Adipose tissue (tissue), 3 donors: ENCODE data around the gene ZBED1. TPM values are rescaled to one million over a fixed set of nuclear protein-coding genes. Genes with fewer than 3 reads are reported as not detected.
"Not testable (repeated sequence)": the region's sequence is repeated elsewhere in the genome, so short reads cannot be mapped to it uniquely, and the experiment has no call there.

Experiments
- H3K27ac ChIP-seq: one replicate; pipeline ENCODE4 v1.5.1; 2013; ENCODE audit warnings: low read depth, low read length
- WGBS, 3 donors: extraction: QIAGEN DNeasy Blood & Tissue Kit; methylation state at CpG; one replicate each; pipeline ENCODE4 v1.1.7; 2013; 5-methylcytosine and 5-hydroxymethylcytosine counted together
- polyA plus RNA-seq, 3 donors: library from polyadenylated mRNA; stranded (reverse); fragments of 200-250 nt; gene quantifications; one replicate each; pipeline ENCODE4 v1.2.3, GENCODE V29; 2013
- donor health status: healthy with polysubstance abuse.
- donor health status: Bipolar disorder and iron deficiency.
- donor health status: healthy.

The ZBED1 gene
- polyA plus RNA-seq, 3 donors, result 16.5 to 27.9 (median 20.5) TPM

DNA sequence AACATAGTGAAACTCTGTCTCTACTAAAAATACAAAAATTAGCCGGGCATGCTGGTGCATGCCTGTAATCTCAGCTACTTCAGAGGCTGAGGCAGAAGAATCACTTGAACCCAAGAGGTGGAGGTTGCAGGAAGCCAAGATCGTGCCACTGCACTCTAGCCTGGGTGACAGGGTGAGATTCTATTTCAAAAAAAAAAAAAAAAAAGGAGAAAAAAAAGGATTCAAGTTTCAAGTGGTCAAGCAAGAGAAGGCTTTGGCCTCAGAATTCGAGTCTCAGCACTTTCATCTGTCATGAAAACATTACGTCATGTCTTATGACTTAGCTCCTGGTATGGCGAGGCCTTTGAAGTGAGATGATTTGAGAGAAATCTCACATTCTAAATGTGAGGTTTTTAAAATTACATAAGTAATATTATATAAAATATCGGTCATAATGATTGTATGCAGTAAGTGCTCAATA is 21.2 kb upstream of the ZBED1 start:
- whole genome bisulfite sequencing, 3 donors, result 65 to 89% (median 81%) methylated on average over 6 of the region's 6 CpGs
- H3K27ac ChIP-seq, result no peak overlapping the region

DNA sequence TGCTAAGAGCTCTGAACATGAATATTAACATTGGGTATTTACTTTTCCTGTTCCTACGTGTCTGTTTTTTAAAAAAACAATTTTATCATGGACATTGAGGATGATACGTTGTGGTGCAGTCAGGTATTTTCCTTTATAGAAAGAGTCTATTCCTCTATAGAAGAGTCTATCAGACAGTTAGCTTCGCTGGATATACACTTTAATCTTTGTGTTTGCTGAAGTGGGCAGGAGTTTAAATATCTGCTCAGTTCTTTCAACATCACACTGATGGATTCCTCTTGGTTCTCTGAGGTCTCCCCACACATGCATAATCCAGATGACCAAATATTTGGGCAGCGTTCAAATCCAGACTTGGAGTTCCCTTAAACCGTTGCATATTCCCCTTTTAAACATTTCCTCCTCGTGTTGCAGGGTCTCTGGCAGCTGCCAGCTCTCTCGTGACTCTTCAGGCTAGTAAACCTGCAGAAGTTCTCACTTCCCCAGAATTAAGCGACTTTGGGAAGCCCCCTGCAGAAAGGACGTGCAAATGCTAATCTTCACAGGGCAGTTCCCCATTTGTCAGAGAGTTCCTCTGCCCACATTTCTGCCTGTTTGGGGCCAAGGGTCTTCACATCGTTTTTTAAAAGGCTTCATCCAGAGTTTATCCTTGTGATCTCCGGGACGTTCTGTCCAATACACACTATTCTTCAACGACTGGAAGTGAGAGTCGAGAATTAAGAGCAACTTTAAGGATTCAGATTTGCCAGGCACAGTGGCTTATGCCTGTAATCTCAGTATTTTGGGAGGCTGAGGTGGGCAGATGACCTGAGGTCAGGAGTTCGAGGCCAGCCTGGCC is 20.5 kb upstream of the ZBED1 start:
- WGBS, 3 donors, result 20 to 42% (median 31%) methylated on average over 15 of the region's 15 CpGs

DNA sequence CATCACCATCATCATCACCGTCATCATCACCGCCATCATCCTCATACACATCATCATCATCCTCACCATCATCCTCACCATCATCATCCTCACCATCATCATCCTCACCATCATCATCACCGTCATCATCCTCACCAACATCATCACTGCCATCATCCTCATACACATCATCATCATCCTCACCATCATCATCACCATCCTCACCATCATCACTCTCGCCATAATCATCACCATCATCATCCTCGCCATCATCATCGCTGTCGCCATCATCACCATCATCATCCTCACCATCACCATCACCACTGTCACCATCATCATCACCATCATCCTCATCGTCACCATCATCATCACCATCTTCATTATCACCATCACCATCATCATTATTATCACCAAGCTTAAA is 19.8 kb upstream of the ZBED1 start:
- no peak overlapping the region for H3K27ac ChIP-seq
- WGBS, 3 donors, result 97 to 98% (median 98%) methylated on average over 8 of the region's 8 CpGs

More for the DNA sequence above, 20.5 kb upstream of the ZBED1 start:
- H3K27ac ChIP-seq, result no peak overlapping the region

DNA sequence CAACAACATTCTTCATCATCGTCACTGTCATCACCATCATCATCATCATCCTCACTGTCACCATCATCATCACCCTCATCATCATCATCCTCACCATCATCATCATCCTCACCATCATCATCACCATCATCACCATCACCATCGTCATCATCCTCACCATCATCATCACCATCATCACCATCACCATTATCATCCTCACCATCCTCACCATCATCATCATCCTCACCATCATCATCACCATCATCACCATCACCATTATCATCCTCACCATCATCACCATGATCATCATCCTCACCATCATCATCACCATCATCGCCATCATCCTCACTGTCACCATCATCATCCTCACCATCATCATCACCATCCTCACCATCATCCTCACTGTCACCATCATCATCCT is 18.9 kb upstream of the ZBED1 start:
- WGBS, 3 donors, result 53 to 60% (median 58%) methylated on average over 3 of the region's 3 CpGs

DNA sequence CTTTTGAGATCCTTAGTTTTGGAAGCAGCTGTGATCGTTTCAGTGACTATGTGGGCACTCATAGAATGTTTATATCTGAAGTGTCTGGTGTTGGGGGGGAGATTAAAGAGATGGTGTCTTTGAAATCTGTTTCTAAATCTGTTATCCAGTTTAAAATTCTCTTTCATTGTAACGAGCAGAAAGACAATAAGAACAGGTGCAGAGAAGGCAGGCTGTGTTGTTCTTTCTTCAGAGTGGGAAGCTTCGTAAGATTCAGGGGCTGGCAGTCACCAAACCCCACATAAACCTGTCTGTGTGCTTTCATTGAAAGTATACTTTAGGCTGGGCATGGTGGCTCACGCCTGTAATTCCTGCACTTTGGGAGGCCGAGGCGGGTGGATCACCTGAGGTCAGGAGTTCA is 16.3 kb upstream of the ZBED1 start:
- no peak overlapping the region for H3K27ac ChIP-seq
- WGBS, 3 donors, result 65 to 84% (median 83%) methylated on average over 6 of the region's 6 CpGs

More for the DNA sequence above, 18.9 kb upstream of the ZBED1 start:
- H3K27ac ChIP-seq, result not testable (repeated sequence)

DNA sequence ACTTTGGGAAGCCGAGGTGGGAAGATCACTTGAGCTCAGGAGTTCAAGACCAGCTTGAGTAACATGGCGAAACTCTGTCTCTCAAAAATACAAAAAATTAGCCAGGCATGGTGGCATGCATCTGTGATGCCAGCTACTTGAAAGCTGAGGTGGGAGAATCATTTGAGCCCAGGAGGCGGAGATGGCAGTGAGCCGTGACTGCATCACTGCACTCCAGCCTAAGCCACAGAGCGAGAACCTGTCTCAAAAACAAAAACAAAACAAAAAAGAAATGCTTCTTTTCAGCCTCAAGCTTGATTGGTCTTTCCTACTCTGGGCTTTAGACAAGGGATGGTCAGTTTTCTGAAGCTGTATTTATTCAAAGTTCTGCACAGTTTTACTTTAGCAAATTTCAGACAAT is 15.8 kb upstream of the ZBED1 start:
- no peak overlapping the region for H3K27ac ChIP-seq
- WGBS, 3 donors, result 86 to 90% (median 88%) methylated on average over 5 of the region's 5 CpGs

DNA sequence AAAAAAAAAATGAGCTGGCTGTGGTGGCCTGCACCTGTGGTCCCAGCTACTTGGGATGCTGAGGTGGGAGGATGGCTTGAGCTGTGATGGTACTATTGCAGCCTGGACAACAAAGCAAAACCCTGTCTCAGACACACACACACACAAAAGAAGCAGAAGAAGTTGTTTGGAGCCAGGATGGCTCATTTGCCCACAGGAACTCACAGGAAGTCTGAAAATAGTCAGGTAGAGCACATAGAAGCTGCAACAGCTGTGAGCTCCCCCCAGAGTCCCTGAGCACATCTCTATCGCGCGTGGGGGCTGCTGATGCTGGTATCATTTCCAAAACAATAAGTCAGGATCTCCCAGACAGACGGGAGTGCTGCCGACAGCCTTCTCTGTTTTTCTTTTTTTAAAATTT is 13.4 kb upstream of the ZBED1 start:
- WGBS, 3 donors, result 34 to 62% (median 50%) methylated on average over 5 of the region's 5 CpGs
- H3K27ac ChIP-seq, result no peak overlapping the region

DNA sequence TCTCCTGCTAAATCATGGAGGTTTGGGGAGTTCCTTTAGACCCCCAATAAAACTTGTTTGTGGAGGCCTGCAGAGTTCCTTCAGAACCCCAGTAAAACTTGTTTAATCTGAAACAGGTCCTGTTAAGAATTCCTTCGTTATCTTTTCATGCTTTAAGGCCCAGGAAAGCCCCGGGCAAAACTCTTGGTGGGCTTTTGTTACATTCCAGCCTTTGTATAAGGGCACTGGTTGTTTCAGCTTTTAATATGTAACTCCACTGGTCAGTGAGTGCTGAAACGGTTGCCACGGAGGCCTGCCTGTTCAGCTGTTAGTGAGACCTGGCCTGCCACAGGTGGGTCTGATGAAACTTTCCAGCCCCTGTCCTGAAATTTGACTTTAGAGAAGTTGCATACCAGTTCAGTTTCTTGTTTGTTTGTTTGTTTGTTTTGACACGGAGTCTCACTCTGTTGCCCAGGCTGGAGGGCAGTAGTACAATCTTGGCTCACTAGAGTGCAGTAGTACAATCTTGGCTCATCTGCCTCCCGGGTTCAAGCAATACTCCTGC is 12.4 kb upstream of the ZBED1 start:
- WGBS, 3 donors, result 65 to 82% (median 66%) methylated on average over 6 of the region's 6 CpGs
- H3K27ac ChIP-seq, result no peak overlapping the region

DNA sequence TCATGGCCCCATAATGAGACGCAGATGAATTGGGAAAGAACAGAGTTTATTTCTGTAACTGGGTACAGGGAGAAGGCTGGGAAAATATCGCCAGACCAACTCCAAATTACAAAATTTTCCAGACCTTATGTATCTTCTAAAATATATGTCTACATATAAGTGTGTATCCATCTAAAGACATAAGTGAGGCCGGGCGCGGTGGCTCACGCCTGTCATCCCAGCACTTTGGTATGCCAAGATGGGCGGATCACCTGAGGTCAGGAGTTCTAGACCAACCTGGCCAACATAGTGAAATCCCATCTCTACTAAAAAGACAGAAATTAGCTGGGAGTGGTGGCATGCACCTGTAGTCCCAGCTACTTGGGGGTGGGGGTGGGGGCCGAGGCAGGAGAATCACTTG is 11.7 kb upstream of the ZBED1 start:
- WGBS, 3 donors, result 88 to 93% (median 93%) methylated on average over 8 of the region's 8 CpGs
- H3K27ac ChIP-seq, result no peak overlapping the region

DNA sequence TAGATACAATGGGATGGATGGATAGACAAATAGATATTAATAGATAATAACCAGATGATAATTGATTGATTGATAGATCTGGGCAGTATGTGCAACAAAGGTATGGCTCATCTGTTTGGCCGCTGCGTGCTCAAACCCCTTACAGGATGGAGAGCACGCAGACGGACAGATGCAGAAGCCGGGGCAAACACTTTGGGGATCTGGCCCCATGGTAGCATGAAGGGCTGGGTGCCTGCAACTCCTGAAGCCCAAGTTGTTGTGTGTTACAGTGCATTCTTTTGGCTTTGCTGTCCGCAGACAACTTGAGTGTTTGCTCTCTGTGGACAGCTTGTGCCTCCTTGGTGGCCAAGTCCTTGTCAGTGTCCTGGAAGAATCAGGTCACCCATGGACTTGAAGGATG is 10.6 kb upstream of the ZBED1 start:
- WGBS, 3 donors, result 95 to 99% (median 98%) methylated on average over 6 of the region's 6 CpGs
- no peak overlapping the region for H3K27ac ChIP-seq

DNA sequence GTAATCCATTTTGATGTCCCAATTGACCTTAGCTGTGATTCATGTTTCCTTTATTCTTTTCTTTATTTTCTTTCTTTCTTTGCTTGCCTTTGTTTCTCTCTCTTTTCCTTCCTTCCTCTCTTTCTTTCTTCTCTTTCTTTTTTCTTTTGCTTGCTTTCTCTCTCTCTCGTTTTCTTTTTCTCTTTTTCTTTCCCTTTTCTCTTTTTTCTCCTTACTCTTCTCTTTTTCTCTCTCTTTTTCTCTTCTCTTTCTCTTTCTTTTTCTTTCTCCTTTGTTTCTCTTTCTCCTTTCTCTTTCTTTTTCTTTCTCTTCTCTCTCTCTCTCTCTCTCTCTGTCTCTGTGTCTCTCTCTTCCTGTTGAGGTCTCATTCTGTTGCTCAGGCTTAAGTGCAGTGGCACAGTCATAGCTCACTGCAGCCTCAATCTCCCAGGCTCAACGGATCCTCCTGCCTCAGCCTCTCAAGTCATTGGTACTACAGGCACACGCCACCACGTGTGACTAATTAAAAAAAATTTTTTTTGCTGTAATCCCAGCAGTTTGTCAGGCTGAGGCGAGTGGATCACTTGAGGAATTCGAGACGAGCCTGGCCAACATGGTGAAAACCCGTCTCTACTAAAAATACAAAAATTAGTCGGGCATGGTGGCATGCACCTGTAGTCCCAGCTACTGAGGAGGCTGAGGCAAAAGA is 8.0 kb upstream of the ZBED1 start:
- WGBS, 3 donors, result 88% methylated on average over 9 of the region's 9 CpGs
- no peak overlapping the region for H3K27ac ChIP-seq

DNA sequence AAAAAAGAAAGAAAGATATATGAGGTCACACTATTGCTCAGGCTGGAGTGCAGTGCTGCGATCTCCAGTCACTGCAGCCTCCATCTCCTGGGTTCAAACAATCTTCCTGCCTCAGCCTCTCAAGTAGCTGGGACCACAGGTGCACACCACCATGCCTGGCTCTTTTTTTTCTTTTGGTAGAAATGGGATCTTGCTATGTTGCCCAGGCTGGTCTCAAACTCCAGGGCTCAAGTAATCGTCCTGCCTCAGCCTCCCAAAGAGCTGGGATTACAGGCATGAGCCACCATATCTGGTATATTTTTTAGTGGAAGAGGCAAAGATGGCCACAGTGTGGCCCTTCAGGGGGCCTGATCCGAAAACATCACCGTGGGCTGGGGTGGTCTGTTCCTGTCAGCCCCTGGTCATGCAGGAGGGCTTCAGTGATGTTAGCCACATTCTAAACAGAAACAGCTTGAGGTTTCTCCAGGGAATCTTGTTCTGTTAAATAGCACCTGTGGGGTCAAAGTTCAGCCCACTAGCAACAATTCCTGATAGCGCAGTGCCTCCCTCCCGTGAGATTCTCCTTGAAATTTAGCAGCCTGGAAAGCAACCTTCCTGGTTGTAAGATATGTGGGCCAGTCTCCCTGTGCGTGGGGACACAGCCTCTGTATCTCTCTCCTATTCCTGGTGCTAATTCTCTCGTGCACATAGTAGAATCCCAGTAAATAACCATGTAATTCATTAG is 7.3 kb upstream of the ZBED1 start:
- H3K27ac ChIP-seq, result no peak overlapping the region
- 47 to 71% (median 67%) methylated on average over 8 of the region's 8 CpGs for WGBS, 3 donors

DNA sequence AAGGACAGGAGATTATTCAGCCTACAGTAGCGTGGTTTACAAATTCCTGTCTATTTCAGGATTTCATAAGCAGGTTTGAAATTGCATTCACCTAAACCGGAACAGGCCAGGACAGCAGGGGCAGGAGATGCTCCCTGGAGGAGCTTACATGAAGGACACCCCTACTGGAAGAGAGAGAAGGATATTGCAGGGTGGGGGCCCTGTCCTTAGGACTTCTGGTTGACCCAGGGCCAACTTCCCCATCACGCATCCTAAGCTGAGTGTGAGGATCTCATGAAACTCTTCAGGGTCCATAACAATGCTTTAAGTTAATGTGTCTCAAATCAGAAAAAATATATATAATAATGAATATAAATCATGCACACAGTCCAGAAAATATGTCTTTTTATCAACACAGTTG is 6.4 kb upstream of the ZBED1 start:
- H3K27ac ChIP-seq, result no peak overlapping the region
- 69 to 94% (median 89%) methylated on average over 3 of the region's 3 CpGs for WGBS, 3 donors

DNA sequence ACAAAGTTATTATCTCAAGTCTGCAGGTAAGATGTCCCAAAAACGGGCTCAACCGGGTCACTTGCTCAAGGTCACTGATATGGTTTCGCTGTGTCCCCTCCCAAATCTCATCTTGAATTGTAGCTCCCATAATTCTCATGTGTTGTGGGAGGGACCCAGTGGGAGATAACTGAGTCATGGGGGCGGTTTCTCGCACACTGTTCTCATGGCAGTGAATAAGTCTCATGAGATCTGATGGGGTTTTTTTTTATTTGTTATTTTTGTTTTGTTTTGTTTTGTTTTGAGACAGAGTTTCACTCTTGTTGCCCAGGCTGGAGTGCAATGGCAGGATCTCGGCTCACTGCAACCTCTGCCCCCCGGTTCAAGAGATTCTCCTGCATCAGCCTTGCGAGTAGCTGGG is 4.6 kb upstream of the ZBED1 start:
- H3K27ac ChIP-seq, result not testable (repeated sequence)
- 70 to 92% (median 88%) methylated on average over 8 of the region's 8 CpGs for WGBS, 3 donors

DNA sequence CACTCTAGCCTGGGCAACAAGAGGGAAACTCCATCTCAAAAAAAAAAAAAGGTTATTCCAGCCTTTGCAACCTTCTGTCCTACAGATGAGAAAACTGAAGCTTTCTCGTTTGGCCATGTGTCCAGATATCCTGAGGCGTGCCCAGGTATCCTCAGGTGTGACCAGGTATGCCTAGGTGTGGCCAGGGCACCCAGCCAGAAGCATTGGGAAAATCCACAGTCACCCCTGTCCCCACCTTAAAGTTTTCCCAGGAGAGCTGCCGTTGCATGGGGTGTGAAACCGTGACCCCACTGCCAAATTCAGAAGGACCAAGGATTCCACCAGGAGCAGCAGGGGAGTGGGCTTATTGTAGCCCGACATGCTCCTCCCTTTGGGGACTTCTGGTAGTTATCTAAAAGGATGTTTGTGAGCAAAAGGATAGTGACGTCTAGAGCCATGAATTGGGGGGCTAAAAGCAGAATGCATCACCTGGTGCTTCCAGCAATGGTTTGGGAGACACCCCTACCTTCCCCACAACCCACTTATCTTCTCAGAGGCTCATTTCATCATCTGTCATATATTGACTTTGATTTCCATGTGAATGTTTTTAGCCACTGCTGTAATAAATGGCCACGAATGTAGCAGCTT is 4.0 kb upstream of the ZBED1 start:
- H3K27ac ChIP-seq, result no peak overlapping the region
- 51 to 74% (median 68%) methylated on average over 7 of the region's 7 CpGs for WGBS, 3 donors

DNA sequence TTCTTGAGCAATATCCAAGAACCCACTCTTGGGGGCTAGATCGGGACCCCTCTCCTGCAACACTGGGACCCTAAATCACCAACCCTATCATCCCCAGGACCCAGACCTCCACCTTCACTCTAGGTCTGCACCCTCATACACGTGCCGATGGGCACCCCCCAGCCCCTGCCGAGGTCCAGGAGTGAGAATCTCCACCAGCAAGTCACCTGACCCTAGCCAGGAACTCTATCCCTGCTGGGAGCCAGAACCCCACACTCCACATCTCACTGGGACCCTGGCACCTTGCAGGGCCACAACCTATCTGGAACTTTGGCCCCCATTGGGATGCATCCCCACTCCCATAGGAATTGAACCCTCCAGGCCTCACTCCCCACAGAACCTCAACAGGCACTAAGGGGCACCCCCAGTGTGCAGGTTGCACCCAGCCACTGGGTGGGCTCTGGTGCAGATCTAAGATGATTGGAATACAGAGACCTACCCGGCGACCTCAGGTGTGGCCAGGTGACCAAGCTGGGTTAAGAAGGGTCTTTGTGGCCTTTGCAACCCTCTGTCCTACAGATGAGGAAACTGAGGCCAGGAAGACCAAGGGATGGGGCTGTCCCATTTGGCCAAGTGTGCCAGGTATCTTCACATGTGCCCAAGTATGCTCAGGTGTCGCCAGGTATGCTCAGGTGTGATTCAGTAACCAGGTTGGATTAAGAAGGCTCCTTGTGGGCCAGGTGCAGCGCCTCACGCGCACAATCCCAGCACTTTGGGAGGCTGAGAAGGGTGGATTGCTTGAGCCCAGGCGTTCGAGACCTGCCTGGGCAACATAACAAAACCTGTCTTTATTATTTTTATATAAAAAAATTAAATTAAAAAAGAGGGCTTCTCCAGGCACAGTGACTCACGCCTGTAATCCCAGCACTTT is 3.1 kb upstream of the ZBED1 start:
- WGBS, 3 donors, result 89 to 94% (median 93%) methylated on average over 13 of the region's 13 CpGs
- no peak overlapping the region for H3K27ac ChIP-seq

DNA sequence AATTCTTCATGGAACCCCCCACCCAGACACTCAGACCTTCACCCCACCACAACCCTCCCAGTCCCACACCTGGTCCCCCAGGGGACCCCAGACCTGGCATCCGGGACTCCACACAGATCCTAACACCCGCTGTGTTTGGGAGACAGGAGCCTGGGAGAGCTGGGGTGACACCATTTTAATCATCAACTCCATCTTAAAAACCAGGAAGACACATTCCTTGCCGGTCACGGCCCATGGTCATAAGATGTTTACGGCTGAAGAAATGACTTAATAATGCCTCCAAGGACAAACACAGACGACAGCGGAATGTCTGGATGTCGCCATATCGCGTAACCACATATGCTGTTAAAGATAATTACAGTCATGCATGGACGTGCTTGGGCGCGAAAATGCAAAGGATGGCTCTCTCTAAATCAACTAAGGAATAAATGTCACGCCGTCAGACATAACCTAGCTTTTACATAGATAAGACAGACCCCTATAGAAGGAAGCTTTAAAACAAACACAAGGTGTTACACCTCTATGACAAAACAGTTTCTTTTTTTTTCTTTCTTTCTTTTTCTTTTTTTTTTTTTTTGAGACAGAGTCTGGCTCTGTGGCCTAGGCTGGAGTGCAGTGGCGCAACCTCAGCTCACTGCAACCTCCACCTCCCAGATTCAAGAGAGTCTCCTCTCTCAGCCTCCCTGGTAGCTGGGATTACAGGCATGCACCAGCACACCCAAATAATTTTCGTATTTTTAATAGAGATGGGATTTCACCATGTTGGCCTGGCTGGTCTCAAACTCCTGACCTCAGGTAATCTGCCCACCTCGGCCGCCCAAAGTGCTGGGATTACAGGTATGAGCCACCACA is 2.1 kb upstream of the ZBED1 start:
- no peak overlapping the region for H3K27ac ChIP-seq
- WGBS, 3 donors, result 56 to 68% (median 62%) methylated on average over 19 of the region's 19 CpGs
